ENCODE data around the gene ENO1. TPM values are rescaled to one million over a fixed set of nuclear protein-coding genes. Genes with fewer than 3 reads are reported as not detected.

Gene ENO1
- total RNA-seq, 4 donors from 2014 or later, result 954 to 1,668 (median 1,315) TPM

GRCh38 chr1:8860738-8861516 lies 17.6 kb downstream of the ENO1 start:
- Histone ChIP-seq H3K36me3 (peaks cover 55 to 98% (median 69%) of the 10 kb centered on the region in 3 donors), H3K27me3 (no peaks in the 10 kb centered on the region), H3K4me3 (no peak overlapping the region), H3K9me3 (no peaks in the 10 kb centered on the region), H3K27ac (no peak overlapping the region), H3K4me1 (peaks cover 0 to 31% (median 11%) of the 10 kb centered on the region in 3 donors)
- no peak for DNase-seq
- 70 to 81% methylated on average over 5 to 18 of the region's 21 CpGs for WGBS, 2 donors
- TF ChIP-seq, protein P1, sequence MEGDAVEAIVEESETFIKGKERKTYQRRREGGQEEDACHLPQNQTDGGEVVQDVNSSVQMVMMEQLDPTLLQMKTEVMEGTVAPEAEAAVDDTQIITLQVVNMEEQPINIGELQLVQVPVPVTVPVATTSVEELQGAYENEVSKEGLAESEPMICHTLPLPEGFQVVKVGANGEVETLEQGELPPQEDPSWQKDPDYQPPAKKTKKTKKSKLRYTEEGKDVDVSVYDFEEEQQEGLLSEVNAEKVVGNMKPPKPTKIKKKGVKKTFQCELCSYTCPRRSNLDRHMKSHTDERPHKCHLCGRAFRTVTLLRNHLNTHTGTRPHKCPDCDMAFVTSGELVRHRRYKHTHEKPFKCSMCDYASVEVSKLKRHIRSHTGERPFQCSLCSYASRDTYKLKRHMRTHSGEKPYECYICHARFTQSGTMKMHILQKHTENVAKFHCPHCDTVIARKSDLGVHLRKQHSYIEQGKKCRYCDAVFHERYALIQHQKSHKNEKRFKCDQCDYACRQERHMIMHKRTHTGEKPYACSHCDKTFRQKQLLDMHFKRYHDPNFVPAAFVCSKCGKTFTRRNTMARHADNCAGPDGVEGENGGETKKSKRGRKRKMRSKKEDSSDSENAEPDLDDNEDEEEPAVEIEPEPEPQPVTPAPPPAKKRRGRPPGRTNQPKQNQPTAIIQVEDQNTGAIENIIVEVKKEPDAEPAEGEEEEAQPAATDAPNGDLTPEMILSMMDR (IDR thresholded peaks at IDR 0.05), result no peak
- no peak for TF ChIP-seq POLR2A (IDR thresholded peaks at IDR 0.05)
- intact Hi-C loops (cut with DNase I), result loop anchor here (10.0 kb wide), 1 partner anchor 124 kb away; no protein-coding TSS in a partner anchor

DNA sequence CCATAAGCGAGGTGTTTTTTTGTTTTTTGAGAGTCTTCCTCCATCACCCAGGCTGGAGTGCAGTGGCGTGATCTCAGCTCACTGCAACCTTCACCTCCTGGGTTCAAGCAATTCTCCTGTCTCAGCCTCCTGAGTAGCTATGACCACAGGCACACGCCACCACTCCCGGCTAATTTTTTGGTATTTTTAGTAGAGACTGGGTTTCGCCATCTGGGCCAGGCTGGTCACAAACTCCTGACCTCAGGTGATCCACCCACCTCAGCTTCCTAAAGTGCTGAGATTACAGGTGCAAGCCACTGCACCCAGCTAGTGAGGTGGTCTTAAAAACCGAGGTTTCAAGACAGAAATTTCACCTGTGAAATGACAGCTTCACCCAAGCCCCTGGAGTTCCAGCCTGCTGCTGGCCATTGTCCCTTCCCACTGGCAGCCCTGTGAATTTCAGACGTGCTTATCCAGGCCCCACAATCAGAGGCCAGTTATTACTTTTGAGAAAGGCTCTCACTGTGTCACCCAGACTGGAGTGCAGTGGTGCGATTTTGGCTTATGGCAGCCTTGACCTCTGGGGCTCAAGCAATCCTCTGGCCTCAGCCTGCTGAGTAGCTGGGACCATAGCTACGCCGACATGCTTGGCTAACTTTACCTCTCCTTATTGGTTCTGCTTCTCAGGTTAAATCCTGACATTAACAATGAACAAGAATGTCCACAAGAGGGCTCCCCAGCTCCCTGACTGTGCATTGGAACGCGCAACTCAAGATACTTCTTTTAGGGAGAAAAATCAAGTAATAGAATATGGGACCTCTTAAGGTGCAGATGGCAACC lies 19.4 kb downstream of the ENO1 start:
- Histone ChIP-seq H3K27ac (peak overlapping the region in 3 of 4 donors; percentile 10 to 67 (median 26)), H3K9me3 (no peaks in the 10 kb centered on the region), H3K36me3 (peaks cover 38 to 80% (median 51%) of the 10 kb centered on the region in 3 donors), H3K4me3 (no peak overlapping the region), H3K27me3 (no peaks in the 10 kb centered on the region), H3K4me1 (peaks cover 0 to 47% (median 11%) of the 10 kb centered on the region in 3 donors)
- intact Hi-C loops (cut with DNase I), result no loop called here
- TF ChIP-seq, protein P1 (IDR thresholded peaks at IDR 0.05), result peak in 5 of 6 experiments; percentile 38 to 67 (median 60)
- TF ChIP-seq POLR2A (IDR thresholded peaks at IDR 0.05), result no peak
- 69 to 70% methylated on average over 10 to 11 of the region's 12 CpGs for WGBS, 2 donors
- no peak for DNase-seq

DNA sequence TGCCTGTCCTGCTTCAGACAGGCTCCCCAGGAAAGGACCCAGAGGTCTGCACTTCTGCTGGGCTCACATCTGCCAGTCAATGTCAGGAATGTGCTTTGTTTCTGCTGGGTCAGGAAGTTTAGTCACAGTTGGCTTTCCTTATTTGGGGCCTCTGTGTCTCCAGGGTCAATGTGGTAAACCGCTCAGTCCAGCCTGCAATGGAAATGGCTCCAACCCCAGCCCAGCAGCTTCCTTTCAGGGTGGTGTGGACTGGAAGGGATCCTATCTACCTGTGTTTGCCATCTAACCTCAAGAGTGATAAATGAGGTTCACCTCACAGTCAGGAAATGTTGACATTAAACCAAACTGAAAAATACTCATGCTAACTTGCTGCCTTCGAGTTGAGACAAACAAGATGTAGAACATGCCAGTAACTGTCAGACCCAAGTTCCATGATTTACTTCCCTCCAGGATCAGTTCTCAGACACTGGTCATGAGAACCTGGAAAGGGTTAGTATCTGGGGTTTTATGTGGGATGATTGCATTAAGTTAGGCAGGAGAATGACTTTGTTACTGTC lies 20.3 kb downstream of the ENO1 start:
- WGBS, 2 donors, result 7 to 27% methylated on average over 1 of the region's 2 CpGs
- intact Hi-C loops (cut with DNase I), result no loop called here
- peaks cover 0 to 47% (median 11%) of the 10 kb centered on the region in 3 donors for H3K4me1 ChIP-seq
- no peak overlapping the region for H3K4me3 ChIP-seq
- H3K27ac ChIP-seq, result peak overlapping the region in 2 of 4 donors; percentile 37 to 38
- H3K27me3 ChIP-seq, result no peaks in the 10 kb centered on the region
- DNase-seq, result no peak
- peaks cover 29 to 71% (median 41%) of the 10 kb centered on the region in 3 donors for H3K36me3 ChIP-seq
- no peak for TF ChIP-seq POLR2A (IDR thresholded peaks at IDR 0.05)
- TF ChIP-seq, protein P1 (IDR thresholded peaks at IDR 0.05), result no peak
- H3K9me3 ChIP-seq, result no peaks in the 10 kb centered on the region

- Histone ChIP-seq H3K4me1 (peaks cover 0 to 47% (median 11%) of the 10 kb centered on the region in 3 donors), H3K9me3 (no peaks in the 10 kb centered on the region), H3K4me3 (no peak overlapping the region), H3K27ac (peak overlapping the region in 1 of 4 donors; percentile 37), H3K27me3 (no peaks in the 10 kb centered on the region), H3K36me3 (peaks cover 16 to 57% (median 30%) of the 10 kb centered on the region in 3 donors)
- TF ChIP-seq, protein P1 (IDR thresholded peaks at IDR 0.05), result no peak
- no peak for TF ChIP-seq POLR2A (IDR thresholded peaks at IDR 0.05)
- WGBS, 2 donors, result 82 to 89% methylated on average over 11 of the region's 14 CpGs
- intact Hi-C loops (cut with DNase I), result no loop called here
- DNase-seq, result no peak
Measured at GRCh38 chr1:8856689-8857412, 21.6 kb downstream of the ENO1 start.
